Fibroblast of pulmonary artery (primary cell): ENCODE measurements around the gene FHOD1.

Experiments used
- DNase-seq: peaks from one replicate; pipeline ENCODE4 v3.0.0-alpha.2; 2010; ENCODE audit warnings: low read depth
- H3K4me3 ChIP-seq: replicated peaks from 2 replicates; pipeline ENCODE4 v1.5.1; 2011; ENCODE audit warnings: low read depth, mild to moderate bottlenecking, control low read depth, low read length, moderate library complexity
- TF ChIP-seq, protein P1 (sequence below): IDR thresholded peaks from 2 replicates; pipeline ENCODE4 v1.5.1; 2011; ENCODE audit warnings: mild to moderate bottlenecking, control low read depth, low read length, inconsistent platforms; ENCODE audit errors: missing control alignments

FHOD1 gene

GRCh38 chr16:67206129-67206837, 41.0 kb downstream of the FHOD1 start:
- no peak overlapping the region for H3K4me3 ChIP-seq
- no peak for DNase-seq
- TF ChIP-seq, protein P1, sequence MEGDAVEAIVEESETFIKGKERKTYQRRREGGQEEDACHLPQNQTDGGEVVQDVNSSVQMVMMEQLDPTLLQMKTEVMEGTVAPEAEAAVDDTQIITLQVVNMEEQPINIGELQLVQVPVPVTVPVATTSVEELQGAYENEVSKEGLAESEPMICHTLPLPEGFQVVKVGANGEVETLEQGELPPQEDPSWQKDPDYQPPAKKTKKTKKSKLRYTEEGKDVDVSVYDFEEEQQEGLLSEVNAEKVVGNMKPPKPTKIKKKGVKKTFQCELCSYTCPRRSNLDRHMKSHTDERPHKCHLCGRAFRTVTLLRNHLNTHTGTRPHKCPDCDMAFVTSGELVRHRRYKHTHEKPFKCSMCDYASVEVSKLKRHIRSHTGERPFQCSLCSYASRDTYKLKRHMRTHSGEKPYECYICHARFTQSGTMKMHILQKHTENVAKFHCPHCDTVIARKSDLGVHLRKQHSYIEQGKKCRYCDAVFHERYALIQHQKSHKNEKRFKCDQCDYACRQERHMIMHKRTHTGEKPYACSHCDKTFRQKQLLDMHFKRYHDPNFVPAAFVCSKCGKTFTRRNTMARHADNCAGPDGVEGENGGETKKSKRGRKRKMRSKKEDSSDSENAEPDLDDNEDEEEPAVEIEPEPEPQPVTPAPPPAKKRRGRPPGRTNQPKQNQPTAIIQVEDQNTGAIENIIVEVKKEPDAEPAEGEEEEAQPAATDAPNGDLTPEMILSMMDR: no peak

DNA sequence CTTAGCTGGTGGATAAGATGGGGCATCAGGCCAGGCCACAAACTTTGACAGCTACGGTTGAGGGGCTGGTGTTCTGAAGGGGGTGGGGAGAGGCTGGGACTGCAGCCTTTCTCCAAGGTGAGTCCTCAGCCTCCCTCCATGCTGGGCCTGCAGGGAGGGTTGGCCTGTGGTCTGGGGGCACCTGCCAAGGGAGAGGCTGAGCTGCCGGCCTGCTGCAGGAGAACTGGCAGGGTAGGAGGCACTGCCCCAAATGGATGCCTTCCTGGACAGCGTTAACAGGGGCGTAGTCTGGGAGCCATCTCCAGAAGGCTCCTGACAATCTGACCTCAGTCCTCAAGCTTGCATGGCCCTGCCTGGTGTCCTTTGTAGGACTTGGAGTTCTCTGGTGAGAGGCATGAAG, 43.2 kb downstream of the FHOD1 start:
- H3K4me3 ChIP-seq: no peak overlapping the region
- TF ChIP-seq, protein P1: no peak
- no peak for DNase-seq

DNA sequence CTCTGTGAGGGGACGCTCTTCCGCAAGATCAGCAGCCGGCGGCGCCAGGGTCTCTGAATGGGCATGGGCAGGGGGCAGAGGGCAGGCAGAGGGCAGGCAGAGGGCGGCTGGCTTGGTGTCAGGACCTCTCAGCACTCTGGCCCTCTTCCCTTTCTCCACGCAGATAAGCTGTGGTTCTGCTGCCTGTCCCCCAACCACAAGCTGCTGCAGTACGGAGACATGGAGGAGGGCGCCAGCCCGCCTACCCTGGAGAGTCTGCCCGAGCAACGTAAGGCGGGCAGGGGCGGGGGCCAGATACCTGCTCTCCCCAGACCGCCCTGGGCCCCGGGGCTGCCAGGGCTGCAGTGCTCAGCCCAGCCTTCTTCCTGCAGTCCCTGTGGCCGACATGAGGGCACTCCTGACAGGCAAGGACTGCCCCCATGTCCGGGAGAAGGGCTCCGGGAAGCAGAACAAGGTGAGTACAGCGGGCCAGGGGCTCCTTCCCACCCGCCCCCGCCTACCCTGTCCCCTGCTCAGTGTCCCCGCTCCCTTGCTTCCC, 44.3 kb downstream of the FHOD1 start:
- TF ChIP-seq, protein P1: no peak
- no peak for DNase-seq
- no peak overlapping the region for H3K4me3 ChIP-seq

- DNase-seq: no peak
- TF ChIP-seq, protein P1: no peak
- no peak overlapping the region for H3K4me3 ChIP-seq
Measured at GRCh38 chr16:67202426-67202825, 44.9 kb downstream of the FHOD1 start.

- H3K4me3 ChIP-seq: no peak overlapping the region
- no peak for DNase-seq
- TF ChIP-seq, protein P1: no peak
Measured at GRCh38 chr16:67201411-67202345, 45.6 kb downstream of the FHOD1 start.

GRCh38 chr16:67200491-67200890, 46.8 kb downstream of the FHOD1 start:
- DNase-seq: no peak
- TF ChIP-seq, protein P1: no peak
- no peak overlapping the region for H3K4me3 ChIP-seq
